DOHH2 (cell line): Measurements from ENCODE around the gene PAQR4.

ENCODE experiments used
- CTCF ChIP-seq: fragments of 200-600 bp; sonication (generic); IDR thresholded peaks from one replicate; pipeline ENCODE4 v1.5.1; 2014; ENCODE audit warnings: antibody characterized with exemption, mild to moderate bottlenecking, low read depth, low read length; ENCODE audit not compliant: poor library complexity, severe bottlenecking
- EZH2phosphoT487 ChIP-seq: fragments of 200-600 bp; sonication (generic); IDR thresholded peaks from 2 replicates; pipeline ENCODE4 v1.6.1; 2017; ENCODE audit warnings: borderline replicate concordance, mild to moderate bottlenecking, antibody characterized with exemption, low read length, moderate library complexity, mixed read lengths

- TF ChIP-seq CTCF = no peak
- TF ChIP-seq EZH2phosphoT487 = no peak
These were observed 44.4 kb downstream of the PAQR4 start for GRCh38 chr16:3013491-3013951.
